Activated CD4-positive, CD25-positive, alpha-beta regulatory T cell treated with anti-CD3 and anti-CD28 coated beads, Interleukin-2, amount 50 U/mL, for 16 hours (primary cell): ENCODE data around the gene PCSK5.

ENCODE experiments used
- DNase-seq: peaks from one replicate; pipeline ENCODE4 v3.0.0-alpha.2; 2020; ENCODE audit warnings: low read depth, low spot score

PCSK5 gene

GRCh38 chr9:76003041-76003440, 112.6 kb downstream of the PCSK5 start:
- DNase-seq: no peak

GRCh38 chr9:76004526-76004925, 114.1 kb downstream of the PCSK5 start:
- no peak for DNase-seq

GRCh38 chr9:76007935-76008334, 117.5 kb downstream of the PCSK5 start:
- no peak for DNase-seq

- no peak for DNase-seq
Observed at GRCh38 chr9:76013809-76014208, 123.3 kb downstream of the PCSK5 start.

GRCh38 chr9:76018235-76018634, 127.8 kb downstream of the PCSK5 start:
- DNase-seq: no peak

GRCh38 chr9:76018761-76019160, 128.3 kb downstream of the PCSK5 start:
- DNase-seq: no peak

GRCh38 chr9:76020652-76021051, 130.2 kb downstream of the PCSK5 start:
- DNase-seq: no peak

GRCh38 chr9:76022317-76022716, 131.8 kb downstream of the PCSK5 start:
- DNase-seq: no peak

- DNase-seq: no peak
Observed at GRCh38 chr9:76023715-76024195, 133.3 kb downstream of the PCSK5 start.

- DNase-seq: no peak
Observed at GRCh38 chr9:76025286-76025685, 134.8 kb downstream of the PCSK5 start.

GRCh38 chr9:76026796-76027195, 136.3 kb downstream of the PCSK5 start:
- no peak for DNase-seq

- DNase-seq: no peak
Observed at GRCh38 chr9:76027416-76027815, 136.9 kb downstream of the PCSK5 start.

GRCh38 chr9:76027861-76028260, 137.4 kb downstream of the PCSK5 start:
- DNase-seq: no peak

GRCh38 chr9:76032038-76032796, 141.7 kb downstream of the PCSK5 start:
- DNase-seq: no peak

- DNase-seq: no peak
Observed at GRCh38 chr9:76032797-76033373, 142.4 kb downstream of the PCSK5 start.

GRCh38 chr9:76034049-76034448, 143.6 kb downstream of the PCSK5 start:
- no peak for DNase-seq

GRCh38 chr9:76036762-76037161, 146.3 kb downstream of the PCSK5 start:
- DNase-seq: no peak

- no peak for DNase-seq
Observed at GRCh38 chr9:76037587-76038225, 147.2 kb downstream of the PCSK5 start.

GRCh38 chr9:76038431-76038830, 148.0 kb downstream of the PCSK5 start:
- no peak for DNase-seq

GRCh38 chr9:76044266-76044819, 153.9 kb downstream of the PCSK5 start:
- no peak for DNase-seq

GRCh38 chr9:76045221-76045620, 154.7 kb downstream of the PCSK5 start:
- DNase-seq: no peak

GRCh38 chr9:76049341-76049740, 158.9 kb downstream of the PCSK5 start:
- no peak for DNase-seq

- no peak for DNase-seq
Observed at GRCh38 chr9:76067696-76068095, 177.2 kb downstream of the PCSK5 start.
